HepG2 (cell line): Measurements from ENCODE around the gene TEX19. TPM values are rescaled to one million over a fixed set of nuclear protein-coding genes. Genes with fewer than 3 reads are reported as not detected.
A peak's percentile ranks its signal among the peaks of the same experiment; 100 is the strongest.

Experiments
- BATF2 ChIP-seq: sonication (generic); formaldehyde crosslinking; IDR thresholded peaks from 2 replicates; pipeline ENCODE4 v1.8.0; 2022; ENCODE audit warnings: mild to moderate bottlenecking, missing genetic modification reagents, moderate library complexity
- HMG20B ChIP-seq: conservative IDR thresholded peaks from 2 replicates; pipeline ENCODE4 v1.6.1; 2016; ENCODE audit warnings: missing genetic modification reagents, missing compliant biosample characterization
- MBD4 ChIP-seq: IDR thresholded peaks from 2 replicates; pipeline ENCODE4 v1.6.1; 2012; ENCODE audit warnings: low read length, inconsistent platforms, borderline replicate concordance
- MIXL1 ChIP-seq: IDR thresholded peaks from 2 replicates; pipeline ENCODE4 v1.6.1; 2016
- MXD3 ChIP-seq: IDR thresholded peaks from 2 replicates; pipeline ENCODE4 v1.6.1; 2016; ENCODE audit warnings: mild to moderate bottlenecking, missing biosample characterization, missing genetic modification reagents
- PCBP1 ChIP-seq: fragments of 200-400 bp; formaldehyde crosslinking; IDR thresholded peaks from 2 replicates; pipeline ENCODE4 v1.6.1; 2017; ENCODE audit warnings: mild to moderate bottlenecking, low read depth, low read length, borderline replicate concordance
- PREB ChIP-seq: sonication (generic); formaldehyde crosslinking; IDR thresholded peaks from 2 replicates; pipeline ENCODE4 v1.4.0; 2020; ENCODE audit warnings: missing genetic modification reagents
- REL ChIP-seq: sonication (generic); formaldehyde crosslinking; conservative IDR thresholded peaks from 2 replicates; pipeline ENCODE4 v1.8.0; 2022; ENCODE audit warnings: mild to moderate bottlenecking, missing genetic modification reagents, moderate library complexity
- TMF1 ChIP-seq: sonication (generic); formaldehyde crosslinking; IDR thresholded peaks from 2 replicates; pipeline ENCODE4 v1.8.1; 2022; ENCODE audit warnings: low read depth, missing genetic modification reagents
- U2AF1 ChIP-seq: fragments of 200-400 bp; formaldehyde crosslinking; optimal IDR thresholded peaks from 2 replicates; pipeline ENCODE3; 2017; ENCODE audit warnings: mild to moderate bottlenecking, low read depth, low read length
- ZC3H4 ChIP-seq: sonication (generic); formaldehyde crosslinking; IDR thresholded peaks from 2 replicates; pipeline ENCODE4 v1.4.0; 2020; ENCODE audit warnings: missing genetic modification reagents, borderline replicate concordance
- ZHX2 ChIP-seq, 2 experiments: sonication (generic) in 1 of 2; formaldehyde crosslinking in 1 of 2; IDR thresholded peaks; 2 replicates each; pipeline versions ENCODE4 v1.6.1 to v1.9.0; 2014 to 2022; ENCODE audit warnings: antibody characterized with exemption in 1 of 2, borderline replicate concordance in 1 of 2, inconsistent platforms in 1 of 2, low read depth in 1 of 2, missing genetic modification reagents in 1 of 2
- polyA plus RNA-seq, 8 experiments: library from polyadenylated mRNA; depleted of rRNA in 3 of 8; stranded (reverse) in 7 of 8; unstranded in 1 of 8; fragments of >200 nt; fragmentation: Illumina TruSeq in 4 of 8; extraction: Trizol in 4 of 8; gene quantifications; 2 replicates each; pipeline versions ENCODE4 v1.2.1 to v1.2.3, GENCODE V29; 2011 to 2016; ENCODE audit warnings: low read depth in 4 of 8, missing spikeins in 1 of 8, mixed read lengths in 1 of 8; ENCODE audit not compliant: insufficient read depth in 1 of 8
- total RNA-seq, 5 experiments: library from RNA; depleted of rRNA; stranded (reverse); fragments of >200 nt; fragmentation: Illumina TruSeq; extraction: Trizol; gene quantifications; 2 replicates each; pipeline ENCODE4 v1.2.3, GENCODE V29; 2016; ENCODE audit warnings: low read depth in 1 of 5
- TF ChIP-seq, protein P1 (sequence below): sonication (generic); formaldehyde crosslinking; IDR thresholded peaks from 2 replicates; pipeline ENCODE4 v1.9.0; 2021; ENCODE audit warnings: missing genetic modification reagents, borderline replicate concordance
- TF ChIP-seq, protein P2 (sequence below): sonication (generic); formaldehyde crosslinking; IDR thresholded peaks from 2 replicates; pipeline ENCODE4 v1.8.1; 2023; ENCODE audit warnings: mild to moderate bottlenecking, moderate library complexity, missing genetic modification reagents

Gene TEX19
- total and polyA plus RNA-seq, 2 of the 13 experiments (the other 11 are each of a cell fraction or from before 2014, with no cell fraction given) = 1.3 to 6.0 TPM

- TF ChIP-seq, protein P1, sequence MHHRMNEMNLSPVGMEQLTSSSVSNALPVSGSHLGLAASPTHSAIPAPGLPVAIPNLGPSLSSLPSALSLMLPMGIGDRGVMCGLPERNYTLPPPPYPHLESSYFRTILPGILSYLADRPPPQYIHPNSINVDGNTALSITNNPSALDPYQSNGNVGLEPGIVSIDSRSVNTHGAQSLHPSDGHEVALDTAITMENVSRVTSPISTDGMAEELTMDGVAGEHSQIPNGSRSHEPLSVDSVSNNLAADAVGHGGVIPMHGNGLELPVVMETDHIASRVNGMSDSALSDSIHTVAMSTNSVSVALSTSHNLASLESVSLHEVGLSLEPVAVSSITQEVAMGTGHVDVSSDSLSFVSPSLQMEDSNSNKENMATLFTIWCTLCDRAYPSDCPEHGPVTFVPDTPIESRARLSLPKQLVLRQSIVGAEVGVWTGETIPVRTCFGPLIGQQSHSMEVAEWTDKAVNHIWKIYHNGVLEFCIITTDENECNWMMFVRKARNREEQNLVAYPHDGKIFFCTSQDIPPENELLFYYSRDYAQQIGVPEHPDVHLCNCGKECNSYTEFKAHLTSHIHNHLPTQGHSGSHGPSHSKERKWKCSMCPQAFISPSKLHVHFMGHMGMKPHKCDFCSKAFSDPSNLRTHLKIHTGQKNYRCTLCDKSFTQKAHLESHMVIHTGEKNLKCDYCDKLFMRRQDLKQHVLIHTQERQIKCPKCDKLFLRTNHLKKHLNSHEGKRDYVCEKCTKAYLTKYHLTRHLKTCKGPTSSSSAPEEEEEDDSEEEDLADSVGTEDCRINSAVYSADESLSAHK (CRISPR knock-in tag) = no peak
- 0 out of 2 replicates have a peak, but pooled peaks have one; percentile 17 for TF ChIP-seq ZHX2 (IDR thresholded peaks at IDR 0.05; ENCODE audit: low read depth)
- no peak for TF ChIP-seq ZHX2 (CRISPR knock-in tag; IDR thresholded peaks at IDR 0.05; ENCODE audit: borderline replicate concordance)
- TF ChIP-seq MBD4 = no peak
- TF ChIP-seq, protein P2, sequence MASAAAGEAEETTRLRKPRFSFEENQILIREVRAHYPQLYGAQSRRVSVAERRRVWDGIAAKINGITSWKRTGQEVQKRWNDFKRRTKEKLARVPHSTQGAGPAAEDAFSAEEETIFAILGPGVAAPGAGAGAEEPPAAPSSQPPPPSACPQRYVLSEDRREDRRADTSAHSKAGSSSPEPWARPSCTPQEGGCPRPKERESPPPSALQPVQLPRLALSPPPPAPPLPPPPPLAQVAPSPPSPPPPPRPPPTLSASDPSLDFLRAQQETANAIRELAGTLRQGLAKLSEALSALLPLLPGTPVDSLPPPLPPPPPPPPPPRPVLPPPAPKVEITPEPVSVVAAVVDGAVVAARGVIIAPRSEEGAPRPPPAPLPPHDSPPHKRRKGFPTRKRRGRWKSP (CRISPR knock-in tag) = no peak
- no peak for TF ChIP-seq REL (CRISPR knock-in tag)
- no peak for TF ChIP-seq PREB (CRISPR knock-in tag)
- no peak for TF ChIP-seq HMG20B (CRISPR knock-in tag)
- TF ChIP-seq TMF1 (CRISPR knock-in tag) = no peak
- no peak for TF ChIP-seq MIXL1 (CRISPR knock-in tag)
- TF ChIP-seq ZC3H4 (CRISPR knock-in tag) = no peak
- TF ChIP-seq U2AF1 = no peak
- TF ChIP-seq BATF2 (CRISPR knock-in tag) = no peak
- no peak for TF ChIP-seq MXD3
- TF ChIP-seq PCBP1 = peak; percentile 75; the same call in 1 of the 2 replicates
These were observed 53.8 kb downstream of the TEX19 start (continued) for GRCh38 chr17:82412535-82413520.
